AG10803 (cell line): ENCODE measurements around the gene KTN1.

Source experiments
- DNase-seq: peaks from one replicate; pipeline ENCODE4 v3.0.0; 2010; ENCODE audit warnings: low read depth
- H3K4me3 ChIP-seq: 2 replicates; pipeline ENCODE4 v1.5.1; 2011; ENCODE audit warnings: mild to moderate bottlenecking, low read length, control low read depth
- TF ChIP-seq, protein P1 (sequence below): conservative IDR thresholded peaks from 2 replicates; pipeline ENCODE4 v1.5.1; 2011; ENCODE audit warnings: mild to moderate bottlenecking, low read length, control low read depth, inconsistent platforms

The KTN1 gene

DNA sequence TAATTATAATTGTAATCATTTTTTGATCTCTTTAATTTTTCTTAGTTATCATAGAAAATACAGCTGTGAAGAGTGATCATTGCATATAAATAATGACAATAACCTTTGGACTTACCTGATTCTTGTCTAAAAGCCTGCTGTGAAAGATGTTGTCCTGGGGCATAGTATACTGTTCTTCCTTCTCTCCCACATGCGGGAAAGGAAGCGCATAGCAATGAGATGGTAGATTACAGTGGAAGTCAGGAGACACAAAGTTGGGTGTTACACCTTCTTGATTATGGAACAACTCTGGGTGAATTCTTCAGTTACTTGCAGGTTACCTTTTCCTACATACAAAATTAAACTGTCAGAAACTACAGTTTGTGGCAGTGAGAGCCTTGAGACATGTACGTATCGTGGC, 140.8 kb downstream of the KTN1 start:
- no peak for DNase-seq
- H3K4me3 ChIP-seq: no peak overlapping the region
- TF ChIP-seq, protein P1, sequence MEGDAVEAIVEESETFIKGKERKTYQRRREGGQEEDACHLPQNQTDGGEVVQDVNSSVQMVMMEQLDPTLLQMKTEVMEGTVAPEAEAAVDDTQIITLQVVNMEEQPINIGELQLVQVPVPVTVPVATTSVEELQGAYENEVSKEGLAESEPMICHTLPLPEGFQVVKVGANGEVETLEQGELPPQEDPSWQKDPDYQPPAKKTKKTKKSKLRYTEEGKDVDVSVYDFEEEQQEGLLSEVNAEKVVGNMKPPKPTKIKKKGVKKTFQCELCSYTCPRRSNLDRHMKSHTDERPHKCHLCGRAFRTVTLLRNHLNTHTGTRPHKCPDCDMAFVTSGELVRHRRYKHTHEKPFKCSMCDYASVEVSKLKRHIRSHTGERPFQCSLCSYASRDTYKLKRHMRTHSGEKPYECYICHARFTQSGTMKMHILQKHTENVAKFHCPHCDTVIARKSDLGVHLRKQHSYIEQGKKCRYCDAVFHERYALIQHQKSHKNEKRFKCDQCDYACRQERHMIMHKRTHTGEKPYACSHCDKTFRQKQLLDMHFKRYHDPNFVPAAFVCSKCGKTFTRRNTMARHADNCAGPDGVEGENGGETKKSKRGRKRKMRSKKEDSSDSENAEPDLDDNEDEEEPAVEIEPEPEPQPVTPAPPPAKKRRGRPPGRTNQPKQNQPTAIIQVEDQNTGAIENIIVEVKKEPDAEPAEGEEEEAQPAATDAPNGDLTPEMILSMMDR: no peak

DNA sequence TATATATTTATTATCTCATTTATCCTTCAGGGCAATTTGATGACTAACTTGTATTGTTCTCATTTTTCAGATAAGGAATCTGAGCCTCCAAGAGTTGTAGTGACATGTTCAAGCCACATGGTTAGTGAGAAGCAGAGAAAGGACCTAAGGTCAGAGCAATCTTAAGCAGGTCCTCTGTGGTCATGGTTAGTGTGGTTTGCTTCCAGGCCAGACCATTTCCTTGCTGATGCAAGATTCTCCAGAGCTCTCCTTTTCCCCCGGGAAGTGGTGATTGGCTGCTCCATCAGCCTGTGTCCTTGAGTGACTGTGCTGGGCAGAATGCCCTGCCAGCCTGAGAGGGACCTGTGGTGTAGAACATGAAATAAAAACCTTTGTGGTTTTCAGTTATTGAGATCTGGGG, 141.3 kb downstream of the KTN1 start:
- TF ChIP-seq, protein P1: no peak; the same call in 1 of the 2 replicates
- DNase-seq: peak; percentile 93
- no peak overlapping the region for H3K4me3 ChIP-seq

DNA sequence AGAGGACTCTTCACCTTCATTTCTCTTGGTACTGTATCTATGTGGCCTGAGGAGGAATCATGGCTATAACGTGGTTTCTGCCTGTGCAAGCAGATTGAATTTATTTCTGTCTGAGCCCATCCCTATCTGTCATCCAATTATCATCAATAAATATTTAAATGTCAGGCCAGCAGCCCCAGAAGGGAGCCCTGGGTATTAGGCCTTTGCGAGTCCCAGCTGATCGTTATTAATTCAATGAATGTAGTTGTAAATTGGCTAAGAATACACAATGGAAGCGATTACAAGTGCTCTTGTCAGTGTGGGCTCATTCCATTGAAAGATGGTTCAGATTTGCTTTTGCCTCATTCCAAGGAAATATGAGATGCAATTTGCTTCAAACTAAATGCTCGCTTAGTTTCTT, 142.0 kb downstream of the KTN1 start:
- H3K4me3 ChIP-seq: no peak overlapping the region
- no peak for DNase-seq
- TF ChIP-seq, protein P1: no peak

DNA sequence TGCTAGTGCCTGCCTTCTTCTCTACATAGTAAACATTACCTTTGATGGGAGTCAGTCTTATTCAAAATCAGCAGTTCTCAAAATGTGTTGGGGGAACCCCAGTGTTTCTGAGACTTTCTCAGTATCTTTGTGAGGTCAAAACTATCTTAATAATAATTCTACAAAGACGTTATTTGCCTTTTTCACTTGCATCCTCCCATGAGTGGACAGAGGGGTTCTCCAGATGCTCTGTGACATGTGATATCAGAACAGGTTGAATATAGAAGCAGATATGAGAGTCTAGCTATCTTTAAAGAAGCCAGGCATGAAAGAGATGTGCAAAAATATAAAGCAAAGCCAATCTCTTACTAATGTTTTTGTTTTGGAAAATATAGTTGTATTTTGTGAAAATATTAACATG, 144.7 kb downstream of the KTN1 start:
- no peak for DNase-seq
- no peak overlapping the region for H3K4me3 ChIP-seq
- TF ChIP-seq, protein P1: no peak

DNA sequence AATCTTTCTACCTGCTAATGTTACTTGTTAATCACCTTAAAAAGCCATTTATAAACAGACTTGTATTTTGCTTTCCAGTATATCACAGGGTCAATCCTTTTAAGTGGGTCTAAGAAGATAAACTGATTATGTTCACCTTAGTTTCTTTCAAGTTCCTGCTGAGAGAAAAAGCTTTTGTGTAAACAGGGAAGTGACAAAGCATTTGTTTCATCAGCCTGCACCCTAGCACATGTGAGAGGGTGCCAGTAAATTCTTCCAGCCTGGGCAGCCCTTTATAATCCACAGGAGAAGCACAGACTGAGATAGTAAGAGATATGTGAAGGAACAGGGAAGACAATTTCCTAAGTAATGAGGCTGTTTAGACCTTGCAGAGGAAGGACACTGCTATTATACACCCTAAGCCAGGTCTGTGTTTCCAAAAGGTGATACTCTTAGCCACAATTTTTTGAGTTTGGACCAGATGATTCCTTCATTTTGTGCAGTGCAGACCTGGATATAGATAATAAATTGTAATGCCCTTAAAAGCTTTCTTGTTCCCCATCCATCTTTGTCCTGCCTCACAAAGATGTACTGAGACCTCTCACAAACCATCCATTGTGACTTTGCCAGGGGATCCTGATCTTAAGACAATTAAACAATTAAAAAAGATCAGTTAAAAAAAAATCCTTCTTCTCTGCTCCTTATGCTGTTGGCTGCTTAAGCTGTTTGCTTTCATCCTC, 150.7 kb downstream of the KTN1 start:
- TF ChIP-seq, protein P1: no peak

DNA sequence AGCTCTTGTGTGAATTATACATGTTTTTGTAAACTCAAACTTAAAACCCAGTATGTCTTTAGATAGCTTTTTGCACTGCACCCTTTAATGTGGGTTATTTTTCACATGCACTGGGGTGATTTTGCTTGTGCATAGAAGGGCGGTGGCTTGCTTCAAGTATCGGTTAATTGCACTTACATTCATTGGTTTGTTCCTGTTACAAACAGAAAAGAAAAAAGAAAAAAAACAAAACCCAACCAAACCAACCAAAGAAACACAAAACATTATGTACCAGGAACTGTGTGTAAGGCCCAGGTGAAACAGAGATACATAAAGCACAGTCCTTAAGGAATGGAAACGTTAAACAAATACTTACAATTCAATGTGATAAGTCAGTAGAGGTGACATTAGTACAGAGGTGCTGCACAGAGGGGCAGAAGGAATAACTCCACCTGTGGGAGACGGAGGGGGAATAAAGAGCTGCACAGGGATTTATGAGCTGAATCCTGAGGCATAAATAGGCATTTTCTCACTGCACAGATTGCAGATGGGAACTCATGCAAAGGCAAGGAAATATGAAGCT, 151.4 kb downstream of the KTN1 start:
- H3K4me3 ChIP-seq: no peak overlapping the region
- no peak for DNase-seq
- TF ChIP-seq, protein P1: no peak

More for the DNA sequence above, 150.7 kb downstream of the KTN1 start:
- peak; percentile 3 for DNase-seq
- no peak overlapping the region for H3K4me3 ChIP-seq

DNA sequence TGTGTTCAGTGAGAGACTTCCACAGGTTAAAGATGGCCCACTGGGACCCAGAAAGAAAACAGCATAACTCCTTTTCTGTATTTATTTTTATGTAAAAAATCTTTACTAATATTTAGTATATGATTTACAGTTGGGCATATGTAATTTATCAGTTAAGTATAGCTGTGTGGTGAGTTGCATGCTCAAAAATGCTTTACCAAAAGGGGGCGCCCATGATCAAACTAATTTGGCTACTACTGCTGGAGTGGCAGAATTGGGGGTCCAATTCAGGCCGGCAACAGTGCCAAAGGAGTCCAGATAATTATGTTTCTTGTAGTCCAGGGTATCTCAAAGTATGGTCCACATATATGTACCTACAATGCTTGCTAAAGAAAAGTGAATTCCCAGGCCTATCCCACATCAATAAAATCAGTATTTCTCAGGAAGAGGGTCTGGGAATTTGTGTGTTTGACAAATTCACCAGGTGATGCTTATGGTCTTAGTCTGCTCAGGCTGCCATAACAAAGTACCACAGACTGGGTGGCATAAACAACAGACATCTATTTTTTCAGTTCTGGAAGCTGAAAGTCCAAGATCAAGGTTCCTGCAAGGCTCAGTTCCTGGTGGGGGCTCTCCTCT, 152.0 kb downstream of the KTN1 start:
- DNase-seq: peak; percentile 8
- TF ChIP-seq, protein P1: peak; percentile 59
- no peak overlapping the region for H3K4me3 ChIP-seq
